Activated B cell treated with CpG ODN at 0.5 μM for 24 hours (primary cell): ENCODE results near the gene CCDC54. TPM values are rescaled to one million over a fixed set of nuclear protein-coding genes. Genes with fewer than 3 reads are reported as not detected.

Experiments used
- ATAC-seq: fragments of 200-7000 bp; cut with Tn5 transposase; one replicate; pipeline ENCODE4 v1.10.0; 2021; ENCODE audit warnings: low read depth, mild to moderate bottlenecking, moderate library complexity
- CTCF ChIA-PET: fragments of 350-600 bp; sonication (Branson Sonifier 250); formaldehyde crosslinking; loops from one replicate; lab custom pipeline; 2021; ENCODE audit warnings: antibody characterized with exemption; lab: Charles Lee
- POLR2A ChIA-PET: fragments of 350-600 bp; sonication (Branson Sonifier 250); formaldehyde crosslinking; loops from one replicate; lab custom pipeline; 2021; ENCODE audit warnings: antibody characterized with exemption; lab: Charles Lee
- DNase-seq: peaks from one replicate; pipeline ENCODE4 v3.0.0; 2022
- H3K27ac Mint-ChIP-seq: one replicate; pipeline ENCODE4 v1.8.0; 2020; ENCODE audit warnings: mixed read lengths
- H3K27me3 Mint-ChIP-seq: one replicate; pipeline ENCODE4 v1.8.0; 2021; ENCODE audit warnings: mixed read lengths
- H3K36me3 Mint-ChIP-seq: one replicate; pipeline ENCODE4 v1.8.0; 2021; ENCODE audit warnings: low read depth, mixed read lengths
- H3K4me1 Mint-ChIP-seq: one replicate; pipeline ENCODE4 v1.8.0; 2021; ENCODE audit warnings: mixed read lengths
- H3K4me3 Mint-ChIP-seq: one replicate; pipeline ENCODE4 v1.8.0; 2020; ENCODE audit warnings: mild to moderate bottlenecking, mixed read lengths
- H3K9me3 Mint-ChIP-seq: one replicate; pipeline ENCODE4 v1.8.0; 2020; ENCODE audit warnings: mixed read lengths
- CTCF ChIP-seq: fragments of 200-600 bp; IDR thresholded peaks from one replicate; pipeline ENCODE4 v1.8.0; 2022; ENCODE audit warnings: antibody characterized with exemption, mild to moderate bottlenecking
- intact Hi-C: fragments of 100-400 bp; cut with micrococcal nuclease; formaldehyde crosslinking; loops from one replicate; pipeline ENCODE4 v1.15.1; 2024
- total RNA-seq: library from RNA; stranded (reverse); gene quantifications from 2 replicates; pipeline ENCODE4 v1.2.3, GENCODE V29; 2022

Gene CCDC54
- total RNA-seq, 1 donor from 2014 or later, result not detected

GRCh38 chr3:107412376-107412775 lies 35.1 kb downstream of the CCDC54 start:
- no peak for TF ChIP-seq CTCF
- H3K27me3 Mint-ChIP-seq, result no peaks in the 10 kb centered on the region
- H3K9me3 Mint-ChIP-seq, result peaks cover 10% of the 10 kb centered on the region
- H3K36me3 Mint-ChIP-seq, result no peaks in the 10 kb centered on the region
- no peak overlapping the region for H3K4me3 Mint-ChIP-seq
- intact Hi-C loops, result no loop called here
- POLR2A ChIA-PET, result no interaction called here
- DNase-seq (no peak), ATAC-seq (no peak)
- CTCF ChIA-PET, result interaction anchor here (1.2 to 3.6 kb wide), 2 partner anchors 9 to 17 kb away, joined by 4 to 15 read pairs; no protein-coding TSS in a partner anchor
- peaks cover 5% of the 10 kb centered on the region for H3K4me1 Mint-ChIP-seq
- H3K27ac Mint-ChIP-seq, result no peak overlapping the region

DNA sequence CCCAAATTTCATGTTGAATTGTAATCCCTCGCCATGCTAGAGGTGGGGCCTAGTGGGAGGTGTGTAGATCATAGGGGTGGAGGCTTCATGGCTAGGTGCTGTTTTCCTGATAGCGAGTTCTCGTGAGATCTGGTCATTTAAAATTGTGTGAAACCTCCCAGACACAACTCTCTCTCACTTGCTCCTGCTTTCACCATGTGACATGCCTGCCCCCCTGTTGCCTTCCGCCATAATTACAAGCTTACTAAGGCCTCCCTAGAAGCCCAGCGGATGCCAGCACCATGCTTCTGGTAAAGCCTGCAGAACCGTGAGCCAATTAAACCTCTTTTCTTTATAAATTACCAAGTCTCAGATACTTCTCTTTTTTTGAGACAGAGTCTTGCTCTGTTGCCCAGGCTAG lies 36.0 kb downstream of the CCDC54 start:
- no peak overlapping the region for H3K4me3 Mint-ChIP-seq
- no peak overlapping the region for H3K27ac Mint-ChIP-seq
- intact Hi-C loops, result no loop called here
- ATAC-seq, result no peak
- peaks cover 5% of the 10 kb centered on the region for H3K4me1 Mint-ChIP-seq
- H3K27me3 Mint-ChIP-seq, result no peaks in the 10 kb centered on the region
- no peaks in the 10 kb centered on the region for H3K36me3 Mint-ChIP-seq
- H3K9me3 Mint-ChIP-seq, result peaks cover 10% of the 10 kb centered on the region
- CTCF ChIA-PET, result interaction anchor here (1.2 to 3.6 kb wide), 2 partner anchors 8 to 16 kb away, joined by 4 to 15 read pairs; no protein-coding TSS in a partner anchor
- POLR2A ChIA-PET, result no interaction called here
- no peak for TF ChIP-seq CTCF
- DNase-seq, result no peak

DNA sequence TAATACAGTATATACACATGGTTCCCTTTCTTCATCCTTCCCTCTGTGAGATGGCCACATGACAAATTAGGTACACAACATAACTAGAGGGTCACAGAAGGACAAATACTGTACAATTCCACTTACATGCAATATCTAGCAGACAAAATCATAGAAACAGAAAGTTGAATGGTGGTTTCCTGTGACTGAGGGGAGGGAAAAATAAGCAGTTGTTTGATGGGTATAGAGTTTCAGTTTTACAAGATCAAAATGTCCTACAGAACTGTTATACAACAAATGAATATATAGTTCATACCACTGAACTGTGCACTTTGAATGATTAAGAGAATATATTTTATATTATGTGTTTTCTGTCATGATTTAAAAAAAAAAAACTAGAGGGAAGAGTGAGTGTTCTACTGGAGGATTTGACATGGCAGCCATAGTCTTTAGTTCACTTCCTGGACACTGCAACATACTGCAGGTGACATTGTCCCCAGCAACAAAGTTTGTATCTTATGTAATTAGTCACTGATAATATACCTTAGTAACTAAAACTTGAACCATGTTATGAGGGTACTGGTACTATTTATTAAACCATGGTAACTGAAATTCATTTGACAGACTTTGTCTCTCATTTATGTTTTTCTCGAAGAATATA lies 37.2 kb downstream of the CCDC54 start:
- no peaks in the 10 kb centered on the region for H3K27me3 Mint-ChIP-seq
- no peak overlapping the region for H3K4me3 Mint-ChIP-seq
- ChIA-PET CTCF (interaction anchor here (2.0 kb wide), 1 partner anchor 143 kb away, joined by 6 read pairs; no protein-coding TSS in a partner anchor), POLR2A (no interaction called here)
- peaks cover 7% of the 10 kb centered on the region for H3K9me3 Mint-ChIP-seq
- intact Hi-C loops, result no loop called here
- H3K4me1 Mint-ChIP-seq, result peaks cover 5% of the 10 kb centered on the region
- DNase-seq (no peak), ATAC-seq (no peak)
- no peak overlapping the region for H3K27ac Mint-ChIP-seq
- H3K36me3 Mint-ChIP-seq, result no peaks in the 10 kb centered on the region
- no peak for TF ChIP-seq CTCF

- no peak overlapping the region for H3K27ac Mint-ChIP-seq
- H3K27me3 Mint-ChIP-seq, result no peaks in the 10 kb centered on the region
- no peaks in the 10 kb centered on the region for H3K36me3 Mint-ChIP-seq
- ATAC-seq, result no peak
- intact Hi-C loops, result no loop called here
- DNase-seq, result no peak
- H3K9me3 Mint-ChIP-seq, result no peaks in the 10 kb centered on the region
- TF ChIP-seq CTCF, result no peak
- H3K4me3 Mint-ChIP-seq, result no peak overlapping the region
- H3K4me1 Mint-ChIP-seq, result peaks cover 7% of the 10 kb centered on the region
- POLR2A ChIA-PET, result no interaction called here
- CTCF ChIA-PET, result no interaction called here
Observed at GRCh38 chr3:107416138-107416537, 38.9 kb downstream of the CCDC54 start.

- H3K4me3 Mint-ChIP-seq, result no peak overlapping the region
- H3K27ac Mint-ChIP-seq, result no peak overlapping the region
- H3K27me3 Mint-ChIP-seq, result no peaks in the 10 kb centered on the region
- H3K36me3 Mint-ChIP-seq, result no peaks in the 10 kb centered on the region
- H3K4me1 Mint-ChIP-seq, result peaks cover 8% of the 10 kb centered on the region
- ChIA-PET CTCF (no interaction called here), POLR2A (interaction anchor here (0.5 kb wide), 1 partner anchor 13 kb away, joined by 8 read pairs; no protein-coding TSS in a partner anchor)
- DNase-seq (no peak), ATAC-seq (no peak)
- intact Hi-C loops, result no loop called here
- H3K9me3 Mint-ChIP-seq, result no peaks in the 10 kb centered on the region
- no peak for TF ChIP-seq CTCF
Observed at GRCh38 chr3:107416886-107417285, 39.6 kb downstream of the CCDC54 start.
